Measurements from ENCODE around the gene TBC1D14. TPM values are rescaled to one million over a fixed set of nuclear protein-coding genes. Genes with fewer than 3 reads are reported as not detected.

Gene TBC1D14
- total and polyA plus RNA-seq, 4 donors: 15.1 to 60.1 (median 46.4) TPM

DNA sequence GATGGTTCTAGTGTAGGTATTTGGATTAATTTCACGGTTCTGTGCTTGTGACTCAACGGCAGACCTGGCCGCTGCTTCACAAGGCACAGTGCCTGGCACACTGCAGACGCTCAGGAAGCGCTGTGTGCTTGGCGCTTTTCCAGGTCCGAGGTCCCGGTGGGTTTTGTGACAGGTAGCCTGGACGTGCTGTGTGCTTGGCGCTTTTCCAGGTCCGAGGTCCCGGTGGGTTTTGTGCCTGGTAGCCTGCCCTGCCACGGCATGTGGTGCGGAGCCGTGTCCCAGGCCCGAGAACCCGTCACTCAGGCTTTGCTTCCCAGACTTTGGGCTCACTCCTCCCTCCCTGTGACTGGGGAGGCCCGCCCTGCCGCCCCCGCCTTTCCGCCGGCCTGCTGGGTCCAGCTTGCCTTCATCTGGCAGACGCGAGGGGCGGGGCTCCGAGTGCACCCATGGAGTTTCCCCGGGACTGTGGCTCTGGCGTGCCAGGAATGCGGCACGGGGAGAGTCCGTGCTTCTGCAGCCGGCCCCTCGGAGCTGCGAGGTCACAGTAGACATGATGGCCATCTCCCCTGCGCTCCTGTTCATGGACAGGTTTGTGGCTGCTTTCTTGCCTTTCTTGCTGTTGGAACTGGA is 44.2 kb downstream of the TBC1D14 start:
- 52 to 74% methylated on average over 35 of the region's 35 CpGs for WGBS, 2 donors
- ATAC-seq (ENCODE audit: insufficient read depth, low FRiP score) (peak; percentile 71), DNase-seq (peak; percentile 58 to 69 (median 62))
- Histone ChIP-seq H3K4me3 (no peak overlapping the region), H3K27ac (ENCODE audit: low read depth in 1 of 2, low read length in 1 of 2) (peak overlapping the region in 1 of 2 donors; percentile 60), H3K9me3 (ENCODE audit: control insufficient read depth in 4 of 4, insufficient read depth in 3 of 4, low read length in 3 of 4) (no peaks in the 10 kb centered on the region), H3K27me3 (ENCODE audit: control insufficient read depth in 3 of 3, insufficient read depth in 3 of 3, low read length in 2 of 3) (no peaks in the 10 kb centered on the region), H3K9ac (ENCODE audit: insufficient read depth in 1 of 2, low read length in 2 of 2) (no peak overlapping the region), H3K36me3 (ENCODE audit: control insufficient read depth in 4 of 4, insufficient read depth in 4 of 4, low read length in 4 of 4) (no peaks in the 10 kb centered on the region), H3K4me1 (ENCODE audit: control insufficient read depth in 5 of 5, insufficient read depth in 5 of 5, low read length in 5 of 5) (peaks cover 0 to 18% (median 3%) of the 10 kb centered on the region in 5 donors)
- TF ChIP-seq, protein P1, sequence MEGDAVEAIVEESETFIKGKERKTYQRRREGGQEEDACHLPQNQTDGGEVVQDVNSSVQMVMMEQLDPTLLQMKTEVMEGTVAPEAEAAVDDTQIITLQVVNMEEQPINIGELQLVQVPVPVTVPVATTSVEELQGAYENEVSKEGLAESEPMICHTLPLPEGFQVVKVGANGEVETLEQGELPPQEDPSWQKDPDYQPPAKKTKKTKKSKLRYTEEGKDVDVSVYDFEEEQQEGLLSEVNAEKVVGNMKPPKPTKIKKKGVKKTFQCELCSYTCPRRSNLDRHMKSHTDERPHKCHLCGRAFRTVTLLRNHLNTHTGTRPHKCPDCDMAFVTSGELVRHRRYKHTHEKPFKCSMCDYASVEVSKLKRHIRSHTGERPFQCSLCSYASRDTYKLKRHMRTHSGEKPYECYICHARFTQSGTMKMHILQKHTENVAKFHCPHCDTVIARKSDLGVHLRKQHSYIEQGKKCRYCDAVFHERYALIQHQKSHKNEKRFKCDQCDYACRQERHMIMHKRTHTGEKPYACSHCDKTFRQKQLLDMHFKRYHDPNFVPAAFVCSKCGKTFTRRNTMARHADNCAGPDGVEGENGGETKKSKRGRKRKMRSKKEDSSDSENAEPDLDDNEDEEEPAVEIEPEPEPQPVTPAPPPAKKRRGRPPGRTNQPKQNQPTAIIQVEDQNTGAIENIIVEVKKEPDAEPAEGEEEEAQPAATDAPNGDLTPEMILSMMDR (IDR thresholded peaks at IDR 0.05; ENCODE audit: control extremely low read depth, extremely low read depth): no peak

DNA sequence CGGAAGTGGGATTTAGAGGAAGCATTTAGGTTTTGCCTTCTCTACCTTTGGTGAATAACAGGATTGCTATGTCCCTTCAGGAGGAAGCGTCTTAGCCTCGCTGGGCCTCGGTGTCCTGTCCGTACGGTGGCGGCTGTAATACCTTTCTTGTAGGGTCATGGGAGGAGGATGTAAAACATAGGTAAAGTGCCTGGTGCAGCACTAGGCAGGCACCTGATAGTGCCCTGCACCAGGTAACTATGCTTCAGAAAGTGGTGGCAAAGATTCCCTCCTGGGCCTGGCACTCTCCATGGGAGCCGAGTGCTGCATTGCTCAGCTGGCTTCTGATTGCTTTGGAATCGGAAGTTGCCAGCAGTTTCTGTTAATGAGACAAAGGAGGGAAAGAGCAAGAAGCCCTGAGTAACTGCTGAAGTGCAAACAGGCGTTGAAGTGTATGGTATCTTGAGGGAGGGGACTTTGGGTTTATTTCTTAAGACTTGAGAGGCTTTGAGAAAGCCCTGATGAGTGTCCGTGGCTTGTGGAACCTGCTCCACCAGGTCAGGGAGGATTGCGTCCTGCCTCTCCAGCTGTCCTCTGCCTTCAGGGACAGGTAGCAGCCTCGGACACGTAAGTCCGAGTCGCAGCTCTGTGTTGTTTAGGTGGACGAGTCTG is 45.8 kb downstream of the TBC1D14 start:
- Histone ChIP-seq H3K9ac (ENCODE audit: insufficient read depth in 1 of 2, low read length in 2 of 2) (peak overlapping the region; percentile 15 to 37), H3K27ac (ENCODE audit: low read depth in 1 of 2, low read length in 1 of 2) (peak overlapping the region in 1 of 2 donors; percentile 82), H3K4me1 (ENCODE audit: control insufficient read depth in 5 of 5, insufficient read depth in 5 of 5, low read length in 5 of 5) (peaks cover 0 to 18% (median 3%) of the 10 kb centered on the region in 5 donors), H3K36me3 (ENCODE audit: control insufficient read depth in 4 of 4, insufficient read depth in 4 of 4, low read length in 4 of 4) (no peaks in the 10 kb centered on the region), H3K27me3 (ENCODE audit: control insufficient read depth in 3 of 3, insufficient read depth in 3 of 3, low read length in 2 of 3) (no peaks in the 10 kb centered on the region), H3K4me3 (no peak overlapping the region), H3K9me3 (ENCODE audit: control insufficient read depth in 4 of 4, insufficient read depth in 3 of 4, low read length in 3 of 4) (no peaks in the 10 kb centered on the region)
- ATAC-seq (ENCODE audit: insufficient read depth, low FRiP score) (peak; percentile 76), DNase-seq (peak; percentile 31 to 58 (median 50))
- TF ChIP-seq, protein P1 (IDR thresholded peaks at IDR 0.05; ENCODE audit: control extremely low read depth, extremely low read depth): no peak
- 71 to 81% methylated on average over 17 of the region's 17 CpGs for WGBS, 2 donors

DNA sequence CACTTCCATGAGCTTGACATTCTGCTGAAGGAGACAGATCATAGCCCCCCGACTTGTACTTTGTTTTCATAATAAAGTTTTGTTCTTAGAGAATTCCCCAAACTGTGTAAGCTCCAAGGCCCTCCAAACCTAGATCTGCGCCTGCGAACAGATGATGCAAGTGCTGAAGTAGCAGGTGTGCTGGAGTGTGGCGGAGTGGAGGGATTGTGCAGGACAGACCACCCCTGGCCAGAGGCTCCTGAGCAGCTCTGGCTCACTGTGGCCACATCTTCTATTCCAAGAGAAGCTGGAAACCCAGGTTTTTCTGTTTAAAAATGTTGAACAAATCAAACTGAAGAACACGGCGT is 46.4 kb downstream of the TBC1D14 start:
- no peak for ATAC-seq (ENCODE audit: insufficient read depth, low FRiP score)
- 86 to 91% methylated on average over 6 of the region's 6 CpGs for WGBS, 2 donors
- Histone ChIP-seq H3K27me3 (ENCODE audit: control insufficient read depth in 3 of 3, insufficient read depth in 3 of 3, low read length in 2 of 3) (no peaks in the 10 kb centered on the region), H3K27ac (ENCODE audit: low read depth in 1 of 2, low read length in 1 of 2) (peak overlapping the region in 1 of 2 donors; percentile 7), H3K9me3 (ENCODE audit: control insufficient read depth in 4 of 4, insufficient read depth in 3 of 4, low read length in 3 of 4) (no peaks in the 10 kb centered on the region), H3K9ac (ENCODE audit: insufficient read depth in 1 of 2, low read length in 2 of 2) (no peak overlapping the region), H3K36me3 (ENCODE audit: control insufficient read depth in 4 of 4, insufficient read depth in 4 of 4, low read length in 4 of 4) (no peaks in the 10 kb centered on the region), H3K4me1 (ENCODE audit: control insufficient read depth in 5 of 5, insufficient read depth in 5 of 5, low read length in 5 of 5) (peaks cover 0 to 18% (median 3%) of the 10 kb centered on the region in 5 donors), H3K4me3 (no peak overlapping the region)
- DNase-seq: no peak
- TF ChIP-seq, protein P1 (IDR thresholded peaks at IDR 0.05; ENCODE audit: control extremely low read depth, extremely low read depth): no peak

All from lung (tissue), 12 donors.